Small intestine (tissue), 16 donors: ENCODE data around the gene COL26A1. TPM values are rescaled to one million over a fixed set of nuclear protein-coding genes. Genes with fewer than 3 reads are reported as not detected.
A peak's percentile ranks its signal among the peaks of the same experiment; 100 is the strongest.

Source experiments
- DNase-seq, 2 donors: peaks; one replicate each; pipeline versions ENCODE4 v3.0.0 to v3.0.0-alpha.2; 2013
- FAIRE-seq: peaks from 2 replicates; lab custom pipeline; 2012; peaks lifted over from hg19 to GRCh38; lab: Jason Lieb, UNC
- H3K27ac ChIP-seq, 3 donors: one replicate each; pipeline ENCODE4 v1.5.1; 2013; ENCODE audit warnings: low read length in 2 of 3, mild to moderate bottlenecking in 2 of 3, control low read depth in 1 of 3, inconsistent platforms in 1 of 3, low read depth in 1 of 3, moderate library complexity in 1 of 3
- H3K27me3 ChIP-seq, 3 donors: one replicate each; pipeline ENCODE4 v1.6.1; 2013; ENCODE audit warnings: low read length in 3 of 3, inconsistent platforms in 1 of 3; ENCODE audit not compliant: control insufficient read depth in 3 of 3, insufficient read depth in 3 of 3
- H3K36me3 ChIP-seq, 3 donors: one replicate each; pipeline ENCODE4 v1.6.1; 2013; ENCODE audit warnings: low read length in 3 of 3, inconsistent platforms in 1 of 3, low read depth in 1 of 3, mild to moderate bottlenecking in 1 of 3, moderate library complexity in 1 of 3; ENCODE audit not compliant: control insufficient read depth in 3 of 3, insufficient read depth in 2 of 3
- H3K4me1 ChIP-seq, 3 donors: one replicate each; pipeline ENCODE4 v1.6.1; 2013; ENCODE audit warnings: low read length in 2 of 3, inconsistent platforms in 1 of 3, low read depth in 1 of 3, mild to moderate bottlenecking in 1 of 3, moderate library complexity in 1 of 3; ENCODE audit not compliant: control insufficient read depth in 3 of 3, insufficient read depth in 2 of 3
- H3K4me3 ChIP-seq, 3 donors: one replicate each; pipeline ENCODE4 v1.5.1; 2013; ENCODE audit warnings: low read length in 3 of 3, control low read depth in 1 of 3, inconsistent platforms in 1 of 3, low read depth in 1 of 3, mild to moderate bottlenecking in 1 of 3, moderate library complexity in 1 of 3
- H3K9me3 ChIP-seq, 2 donors: one replicate each; pipeline ENCODE4 v1.6.1; 2013; ENCODE audit warnings: low read depth in 1 of 2, low read length in 1 of 2; ENCODE audit not compliant: control insufficient read depth in 2 of 2, insufficient read depth in 1 of 2
- WGBS, 3 donors: extraction: QIAGEN DNeasy Blood & Tissue Kit; methylation state at CpG; one replicate each; pipeline ENCODE4 v1.1.7; 2013; 5-methylcytosine and 5-hydroxymethylcytosine counted together
- long read RNA-seq, 10 donors: transcript quantifications; one replicate each; lab custom pipeline, GENCODE V29; 2026
- polyA plus RNA-seq, 4 donors: library from polyadenylated mRNA; stranded (reverse) in 3 of 4; unstranded in 1 of 4; fragments of 200-250 nt in 3 of 4; fragments of 120-200 nt in 1 of 4; gene quantifications; one replicate each; pipeline versions ENCODE4 v1.2.1 to v1.2.3, GENCODE V29; 2013
- donor health status: healthy with polysubstance abuse.
- donor health status: control.
- donor health status: control.
- donor health status: Bipolar disorder and iron deficiency.
- donor health status: healthy.

Gene COL26A1
- polyA plus RNA-seq: under 1 TPM in 2 of 4 donors, not detected in 2; 0.10 to 0.12 TPM
- long read RNA-seq, donor 1: 0 reads
- long read RNA-seq, donor 2: 0 reads
- long read RNA-seq, donor 3: 0 reads
- long read RNA-seq, donor 4: 0 reads
- long read RNA-seq, donor 5: 0 reads
- long read RNA-seq, donor 6: 0 reads
- long read RNA-seq, donor 7, partial matches to known transcripts: 0 of 1 reads
- long read RNA-seq, donor 7, other reads (novel, unspliced or antisense): 0 of 1 reads
- long read RNA-seq, donor 8: 0 reads
- long read RNA-seq, donor 9: 0 reads
- long read RNA-seq, donor 10: 0 reads

DNA sequence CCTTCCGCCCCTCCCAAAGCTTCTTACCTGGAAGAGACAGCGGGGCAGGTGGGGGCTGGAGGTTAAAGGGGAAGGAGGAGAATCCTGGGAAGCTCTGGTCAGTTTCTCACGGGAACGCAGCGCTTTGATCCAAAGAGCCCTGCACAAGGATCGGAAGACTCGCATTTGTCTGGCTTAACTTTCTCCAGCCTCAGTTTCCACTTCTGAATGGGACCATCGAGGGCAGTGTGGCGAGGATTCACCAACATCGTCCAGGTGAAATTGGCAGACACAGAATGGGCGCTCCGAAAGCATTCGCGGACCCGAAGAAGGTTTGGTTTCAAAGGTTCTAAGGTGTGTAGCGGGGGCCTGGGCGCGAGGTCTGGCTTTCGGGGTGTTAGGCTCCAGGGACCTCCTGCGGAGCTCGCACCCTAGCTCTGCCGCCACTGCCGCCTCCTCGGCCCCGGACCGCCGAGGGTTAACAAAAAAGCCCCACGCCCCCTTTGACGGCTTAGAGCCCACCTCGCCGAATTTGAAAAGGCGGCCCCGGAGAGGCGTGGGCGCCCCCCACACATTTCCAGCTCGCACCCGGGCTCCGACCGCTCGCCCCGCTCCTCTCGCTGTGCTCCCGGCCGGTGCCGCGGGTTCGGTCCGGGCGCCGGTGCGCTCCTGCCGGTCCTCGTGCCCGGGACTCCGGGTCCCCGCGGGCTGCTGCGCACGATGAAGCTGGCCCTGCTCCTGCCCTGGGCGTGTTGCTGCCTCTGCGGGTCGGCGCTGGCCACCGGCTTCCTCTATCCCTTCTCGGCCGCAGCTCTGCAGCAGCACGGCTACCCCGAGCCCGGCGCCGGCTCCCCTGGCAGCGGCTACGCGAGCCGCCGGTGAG lies at the start of gene COL26A1:
COL26A1 (plus strand) TSS at position 542 of the 862 bp plus-strand sequence; CDS start at position 700, 158 bp downstream.
- peaks cover 0 to 25% (median 15%) of the 10 kb centered on the region in 3 donors for H3K27me3 ChIP-seq
- peak in 1 of 2 donors; percentile 38 for DNase-seq
- H3K9me3 ChIP-seq: no peaks in the 10 kb centered on the region
- no peak for FAIRE-seq
- H3K4me3 ChIP-seq: peak within 1 kb of the TSS in 2 of 3 donors; percentile 27 to 37
- no peak within 1 kb of the TSS for H3K27ac ChIP-seq
- H3K4me1 ChIP-seq: no peaks in the 10 kb centered on the region
- no peaks in the 10 kb centered on the region for H3K36me3 ChIP-seq
- WGBS, 3 donors: 10 to 11% (median 11%) methylated on average over 70 to 76 of the region's 76 CpGs

DNA sequence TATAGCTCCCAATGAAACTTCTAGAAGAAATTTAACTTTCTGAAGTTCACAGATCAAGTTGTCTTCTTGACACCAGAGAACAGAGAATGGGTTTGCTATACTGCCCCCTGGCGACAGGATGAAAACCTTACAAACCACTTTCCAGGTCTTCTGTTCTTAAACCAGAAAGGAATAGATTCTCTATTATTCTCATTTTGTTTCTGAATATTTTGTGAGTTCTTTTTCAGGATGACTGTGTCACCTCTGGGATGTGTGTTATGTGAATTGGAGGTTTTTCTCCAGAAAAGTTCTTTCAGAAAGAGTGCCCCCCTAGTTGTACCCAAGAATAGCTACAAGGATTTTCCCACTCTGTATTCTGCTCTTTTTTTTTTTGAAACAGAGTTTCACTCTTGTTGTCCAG lies 47.3 kb upstream of the COL26A1 start:
- Histone ChIP-seq H3K36me3 (peaks cover 0 to 31% (median 0%) of the 10 kb centered on the region in 3 donors), H3K27ac (no peak overlapping the region), H3K27me3 (no peaks in the 10 kb centered on the region), H3K9me3 (peaks cover 0 to 17% of the 10 kb centered on the region in 2 donors), H3K4me1 (no peaks in the 10 kb centered on the region), H3K4me3 (no peak overlapping the region)
- FAIRE-seq (no peak), DNase-seq (peak; percentile 58 to 64)
- WGBS, 3 donors: 0 to 1% (median 0%) methylated on average over 1 of the region's 1 CpG

DNA sequence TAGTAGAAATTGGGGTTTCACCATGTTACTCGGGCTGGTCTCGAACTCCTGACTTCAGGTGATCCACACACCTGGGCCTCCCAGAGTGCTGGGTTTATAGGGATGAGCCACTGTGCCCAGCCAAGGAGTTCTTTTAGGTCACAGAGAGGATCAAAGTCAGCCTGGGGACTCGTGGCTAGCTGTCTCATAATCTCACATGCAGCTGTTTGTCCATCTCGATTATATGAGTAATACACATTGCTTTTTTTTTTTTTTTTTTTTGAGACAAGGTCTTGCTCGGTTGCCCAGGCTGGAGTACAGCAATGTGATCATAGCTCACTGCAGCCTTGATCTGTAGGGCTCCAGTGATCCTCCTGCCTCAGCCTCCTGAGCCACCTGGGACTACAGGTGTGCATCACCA lies 43.3 kb upstream of the COL26A1 start:
- FAIRE-seq (no peak), DNase-seq (no peak)
- Histone ChIP-seq H3K36me3 (peaks cover 0 to 24% (median 0%) of the 10 kb centered on the region in 3 donors), H3K9me3 (no peaks in the 10 kb centered on the region), H3K4me1 (peaks cover 0 to 9% (median 0%) of the 10 kb centered on the region in 3 donors), H3K27me3 (no peaks in the 10 kb centered on the region), H3K27ac (no peak overlapping the region), H3K4me3 (no peak overlapping the region)
- 50 to 66% (median 54%) methylated on average over 5 of the region's 5 CpGs for WGBS, 3 donors

DNA sequence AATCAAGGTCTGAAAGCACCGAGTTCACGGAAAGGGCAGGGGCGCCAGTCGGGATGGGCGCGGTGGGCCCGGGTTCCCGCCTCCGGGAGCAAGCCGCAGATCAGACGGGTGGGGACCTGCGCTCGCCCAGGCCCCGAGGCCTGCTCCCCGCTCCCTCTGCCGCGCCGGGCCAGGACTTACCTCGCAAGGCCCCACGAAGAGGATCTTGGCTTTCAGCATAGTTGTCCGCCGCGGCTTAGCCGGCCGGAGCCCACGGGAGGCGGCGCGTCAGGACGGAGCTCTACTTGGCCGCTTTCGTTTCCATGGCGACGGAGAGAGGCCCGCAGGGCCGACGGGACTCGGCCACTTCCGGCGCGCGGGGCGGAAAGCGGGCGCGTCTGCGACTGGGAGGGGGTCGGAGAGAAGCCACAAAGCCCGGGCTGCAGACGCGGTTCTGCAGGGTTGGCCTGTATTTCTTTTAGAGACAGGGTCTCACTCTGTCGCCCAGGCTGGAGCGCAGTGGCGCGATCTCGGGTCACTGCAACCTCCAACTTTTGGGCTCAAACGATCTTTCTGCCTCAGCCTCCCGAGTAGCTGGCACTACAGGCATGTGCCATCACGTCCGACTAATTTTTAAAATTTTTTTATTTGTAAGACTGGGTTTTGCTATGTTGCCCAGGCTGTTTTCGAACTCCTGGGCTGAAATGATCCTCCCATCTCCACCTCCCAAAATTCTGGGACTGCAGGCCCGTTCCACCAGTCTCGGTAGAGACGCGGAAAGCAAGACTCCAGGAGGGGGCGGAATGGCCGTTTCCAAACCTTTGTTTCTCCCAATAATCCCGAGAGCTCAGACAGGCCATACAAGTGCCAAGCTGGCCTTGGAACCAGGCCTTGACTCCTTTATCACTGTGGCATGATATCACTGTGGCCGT lies 40.9 kb upstream of the COL26A1 start, which contains the start of gene IFT22:
IFT22 (minus strand) TSS at position 322 of the 911 bp plus-strand sequence; CDS start at position 219, 103 bp downstream.
- Histone ChIP-seq H3K36me3 (peaks cover 0 to 14% (median 0%) of the 10 kb centered on the region in 3 donors), H3K27ac (peak within 1 kb of the TSS in 2 of 3 donors; percentile 64 to 73), H3K9me3 (no peaks in the 10 kb centered on the region), H3K4me3 (peak within 1 kb of the TSS; percentile 51 to 79 (median 75)), H3K27me3 (no peaks in the 10 kb centered on the region), H3K4me1 (peaks cover 0 to 9% (median 0%) of the 10 kb centered on the region in 3 donors)
- FAIRE-seq (no peak), DNase-seq (peak; percentile 91 to 96)
- 1% methylated on average over 57 to 69 of the region's 69 CpGs for WGBS, 3 donors

DNA sequence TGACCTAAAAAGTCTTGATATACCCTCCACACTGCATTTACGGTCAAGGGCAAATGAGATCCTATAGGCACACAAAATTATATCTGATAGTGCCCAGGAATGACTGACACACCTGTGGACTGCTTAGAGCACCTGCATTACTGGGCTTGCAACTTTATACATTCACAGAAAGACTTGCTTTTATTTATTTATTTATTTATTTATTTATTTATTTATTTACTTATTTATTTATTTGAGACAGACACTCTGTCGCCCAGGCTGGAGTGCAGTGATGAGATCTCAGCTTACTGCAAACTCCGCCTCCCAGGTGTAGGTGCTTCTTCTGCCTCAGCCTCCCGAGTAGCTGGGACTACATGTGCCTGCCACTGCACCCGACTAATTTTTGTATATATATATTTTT lies 34.5 kb upstream of the COL26A1 start:
- Histone ChIP-seq H3K4me3 (no peak overlapping the region), H3K27me3 (no peaks in the 10 kb centered on the region), H3K4me1 (no peaks in the 10 kb centered on the region), H3K9me3 (no peaks in the 10 kb centered on the region), H3K36me3 (no peaks in the 10 kb centered on the region), H3K27ac (no peak overlapping the region)
- no peak for FAIRE-seq
- DNase-seq: no peak
- WGBS, 3 donors: 73 to 83% (median 81%) methylated on average over 5 of the region's 5 CpGs

DNA sequence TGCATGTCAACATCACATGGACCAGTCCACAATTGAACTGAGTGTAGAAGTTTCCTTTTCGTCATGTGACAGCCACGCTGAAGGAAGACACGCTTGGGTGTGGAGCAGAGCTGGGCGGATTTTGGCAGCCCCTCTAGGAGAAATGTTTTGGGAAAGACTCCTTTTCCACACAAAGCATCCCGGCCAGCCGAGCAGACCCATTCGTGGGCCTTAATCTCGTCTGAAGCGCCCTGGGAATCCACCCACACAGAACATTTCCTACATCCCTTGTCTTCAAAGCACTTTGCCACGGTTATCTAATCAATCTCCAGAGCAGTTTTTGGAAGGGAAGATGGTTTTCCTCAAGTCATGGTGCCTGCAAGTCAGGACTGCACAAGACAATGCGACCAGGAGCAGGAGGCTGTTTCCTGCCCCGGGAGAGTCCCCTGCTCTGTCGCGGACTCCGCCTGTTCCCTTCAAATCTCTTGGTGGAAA lies 32.6 kb upstream of the COL26A1 start:
- H3K9me3 ChIP-seq: no peaks in the 10 kb centered on the region
- no peak overlapping the region for H3K4me3 ChIP-seq
- DNase-seq (no peak), FAIRE-seq (no peak)
- 41 to 70% (median 62%) methylated on average over 15 of the region's 15 CpGs for WGBS, 3 donors
- H3K4me1 ChIP-seq: no peaks in the 10 kb centered on the region
- no peak overlapping the region for H3K27ac ChIP-seq
- H3K36me3 ChIP-seq: no peaks in the 10 kb centered on the region
- H3K27me3 ChIP-seq: no peaks in the 10 kb centered on the region

DNA sequence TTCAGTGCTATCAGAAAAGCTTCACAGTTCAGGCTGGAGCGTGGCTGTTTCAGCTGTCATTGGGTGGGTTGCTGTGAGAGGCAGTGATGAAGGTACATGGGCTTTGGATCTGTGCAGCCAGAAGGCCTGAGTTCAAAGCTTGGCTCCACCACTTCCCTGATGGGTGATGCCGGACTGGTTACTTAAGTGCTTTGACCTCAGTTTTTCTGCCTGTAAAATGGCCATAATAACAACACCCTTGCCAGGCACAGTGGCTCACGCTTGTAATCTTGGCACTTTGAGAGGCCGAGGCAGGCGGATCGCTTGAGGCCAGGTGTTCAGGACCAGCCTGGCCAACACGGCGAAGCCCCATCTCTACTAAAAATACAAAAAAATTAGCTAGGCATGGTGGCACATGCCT lies 30.6 kb upstream of the COL26A1 start:
- no peak overlapping the region for H3K4me3 ChIP-seq

More for the DNA sequence above, 30.6 kb upstream of the COL26A1 start:
- Histone ChIP-seq H3K27me3 (no peaks in the 10 kb centered on the region), H3K27ac (no peak overlapping the region), H3K9me3 (no peaks in the 10 kb centered on the region), H3K4me1 (no peaks in the 10 kb centered on the region), H3K36me3 (no peaks in the 10 kb centered on the region)
- no peak for DNase-seq
- FAIRE-seq: no peak
- 93 to 94% (median 93%) methylated on average over 8 of the region's 8 CpGs for WGBS, 3 donors
